SJSA1 (cell line): Measurements from ENCODE around the gene SAMD4A. TPM values are rescaled to one million over a fixed set of nuclear protein-coding genes. Genes with fewer than 3 reads are reported as not detected.
A peak's percentile ranks its signal among the peaks of the same experiment; 100 is the strongest.

Experiments used
- DNase-seq, 2 experiments: peaks; one replicate each; pipeline ENCODE4 v3.0.0-alpha.2; 2015 to 2020; ENCODE audit warnings: low spot score in 2 of 2, low read depth in 1 of 2
- H3K27ac ChIP-seq: fragments of 250-450 bp; sonication (Bioruptor Pico); 2 replicates; pipeline ENCODE4 v1.5.1; 2020; ENCODE audit warnings: mild to moderate bottlenecking, moderate library complexity
- H3K27me3 ChIP-seq: fragments of 250-450 bp; sonication (Bioruptor Pico); replicated peaks from 2 replicates; pipeline ENCODE4 v1.5.1; 2020; ENCODE audit warnings: mild to moderate bottlenecking, moderate library complexity
- H3K36me3 ChIP-seq: fragments of 250-450 bp; sonication (Bioruptor Pico); 2 replicates; pipeline ENCODE4 v1.5.1; 2020; ENCODE audit warnings: mild to moderate bottlenecking
- H3K4me1 ChIP-seq: fragments of 250-450 bp; sonication (Bioruptor Pico); replicated peaks from 2 replicates; pipeline ENCODE4 v1.6.1; 2021; ENCODE audit warnings: mild to moderate bottlenecking
- H3K4me3 ChIP-seq: fragments of 250-450 bp; sonication (Bioruptor Pico); 2 replicates; pipeline ENCODE4 v1.5.1; 2020; ENCODE audit warnings: mild to moderate bottlenecking
- H3K9me3 ChIP-seq: fragments of 250-450 bp; sonication (Bioruptor Pico); replicated peaks from 2 replicates; pipeline ENCODE4 v1.5.1; 2020; ENCODE audit warnings: mild to moderate bottlenecking
- total RNA-seq: library from RNA; depleted of rRNA; stranded (reverse); fragments of >200 nt; shearing (Covaris generic); gene quantifications from 2 replicates; pipeline ENCODE4 v1.2.3, GENCODE V29; 2014

Gene SAMD4A
- total RNA-seq, 1 experiment from 2014 or later = 31.6 TPM

DNA sequence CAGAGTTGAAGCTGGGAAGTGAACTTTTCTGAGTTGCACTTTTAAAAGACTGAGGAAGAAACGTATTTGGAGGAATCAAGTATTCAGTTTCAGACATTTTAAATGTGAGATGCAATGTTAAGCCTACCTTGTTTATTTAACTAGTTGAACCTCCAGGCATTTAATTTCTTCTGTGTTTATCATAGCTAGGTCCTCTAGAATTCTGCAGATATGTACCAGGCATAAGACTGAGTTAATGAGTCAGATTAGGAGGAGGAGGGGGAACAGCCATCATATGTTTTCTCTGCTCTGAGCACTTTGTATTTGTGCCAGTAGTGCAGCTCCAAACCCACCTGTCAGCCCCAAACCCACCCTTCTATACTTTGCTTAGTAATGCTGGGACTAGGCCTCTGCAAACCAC is 16.4 kb upstream of the SAMD4A start:
- Histone ChIP-seq H3K27me3 (no peaks in the 10 kb centered on the region), H3K36me3 (no peaks in the 10 kb centered on the region), H3K27ac (no peak overlapping the region), H3K9me3 (no peaks in the 10 kb centered on the region), H3K4me3 (no peak overlapping the region), H3K4me1 (peaks cover 10% of the 10 kb centered on the region)
- no peak for DNase-seq

DNA sequence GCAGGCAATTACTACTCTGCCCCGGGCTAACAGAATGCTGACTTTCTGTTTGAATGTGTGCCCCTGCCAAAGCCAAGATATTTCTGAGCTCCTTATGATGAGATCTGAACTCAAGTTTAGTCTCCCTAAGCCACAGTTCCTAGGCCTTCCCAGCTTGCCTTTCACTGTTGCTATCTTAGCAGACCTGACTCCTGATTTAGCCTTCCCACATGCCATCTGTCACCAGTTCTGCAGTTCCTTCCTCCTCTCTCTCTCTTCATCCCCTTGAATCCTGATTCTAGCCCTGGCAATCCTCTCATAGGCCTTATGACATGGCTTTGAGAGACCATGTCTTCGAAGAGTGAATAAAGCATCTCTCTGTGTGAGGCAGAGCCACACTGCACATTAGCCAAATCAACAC is 12.5 kb upstream of the SAMD4A start:
- DNase-seq = no peak
- peaks cover 10% of the 10 kb centered on the region for H3K4me1 ChIP-seq
- H3K27me3 ChIP-seq = no peaks in the 10 kb centered on the region
- no peak overlapping the region for H3K4me3 ChIP-seq
- H3K27ac ChIP-seq = no peak overlapping the region
- H3K36me3 ChIP-seq = no peaks in the 10 kb centered on the region
- no peaks in the 10 kb centered on the region for H3K9me3 ChIP-seq

DNA sequence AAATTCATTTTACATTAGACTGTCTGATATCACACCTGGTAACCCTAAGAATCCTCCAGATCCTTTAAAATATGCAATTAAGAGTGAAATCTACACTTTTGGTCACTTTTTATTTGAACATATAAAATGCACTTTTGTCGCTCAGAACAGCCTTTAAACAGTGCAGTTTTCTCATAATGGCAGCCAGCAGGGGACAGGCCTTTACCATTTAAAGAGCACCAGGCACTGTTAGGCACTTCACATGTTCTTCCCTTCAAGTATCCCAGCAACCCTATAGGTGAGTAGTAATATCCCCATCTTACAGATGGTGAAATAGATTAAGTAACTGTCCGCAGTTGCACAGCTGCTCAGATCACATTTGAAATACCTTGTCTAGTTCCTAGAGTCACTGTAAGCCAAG is 11.3 kb upstream of the SAMD4A start:
- Histone ChIP-seq H3K9me3 (no peaks in the 10 kb centered on the region), H3K36me3 (no peaks in the 10 kb centered on the region), H3K4me1 (peaks cover 2% of the 10 kb centered on the region; the same call in 1 of the 2 replicates), H3K27ac (no peak overlapping the region), H3K4me3 (no peak overlapping the region), H3K27me3 (no peaks in the 10 kb centered on the region)
- no peak for DNase-seq

DNA sequence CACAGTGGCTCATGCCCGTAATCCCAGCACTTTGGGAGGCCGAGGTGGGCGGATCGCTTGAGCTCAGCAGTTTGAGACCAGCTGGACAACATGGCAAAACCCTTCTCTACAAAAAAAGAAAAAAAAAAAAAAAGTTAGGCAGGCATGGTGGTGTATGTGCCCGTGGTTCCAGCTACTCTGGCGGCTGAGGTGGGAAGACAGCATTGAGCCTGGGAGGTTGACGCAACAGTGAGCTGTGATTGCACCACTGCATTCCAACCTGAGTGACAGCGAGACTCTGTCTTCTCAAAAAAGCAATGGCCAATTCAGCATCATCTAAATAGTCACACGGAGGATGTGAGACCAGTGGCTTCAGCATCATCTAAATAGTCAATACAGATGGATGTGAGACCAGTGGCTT is 10.4 kb upstream of the SAMD4A start:
- no peaks in the 10 kb centered on the region for H3K27me3 ChIP-seq
- H3K36me3 ChIP-seq = no peaks in the 10 kb centered on the region
- no peak overlapping the region for H3K4me3 ChIP-seq
- no peaks in the 10 kb centered on the region for H3K4me1 ChIP-seq
- H3K27ac ChIP-seq = no peak overlapping the region
- no peak for DNase-seq
- no peaks in the 10 kb centered on the region for H3K9me3 ChIP-seq

DNA sequence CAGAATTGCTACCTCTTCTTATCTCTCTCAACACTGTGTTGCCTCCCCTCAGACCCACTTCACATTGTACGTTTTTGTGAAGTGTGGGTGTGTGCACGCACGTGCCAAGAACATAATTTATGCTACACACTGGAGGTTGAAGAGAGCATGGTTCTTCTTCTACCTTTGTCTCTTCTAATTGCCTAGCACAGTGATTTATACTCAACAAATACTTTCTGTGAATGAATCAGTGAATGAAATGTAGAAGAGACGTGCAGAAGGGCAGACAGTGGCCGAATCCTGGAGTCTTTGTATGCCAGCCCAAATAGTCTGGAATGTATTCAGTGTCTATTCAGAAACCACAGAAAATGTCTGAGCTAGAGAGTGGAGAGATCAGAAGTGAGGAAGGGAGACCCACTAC is 4.6 kb upstream of the SAMD4A start:
- Histone ChIP-seq H3K27me3 (no peaks in the 10 kb centered on the region), H3K27ac (peak overlapping the region; percentile 5; the same call in 1 of the 2 replicates), H3K4me1 (peaks cover 30% of the 10 kb centered on the region), H3K9me3 (no peaks in the 10 kb centered on the region), H3K36me3 (peaks cover 9% of the 10 kb centered on the region), H3K4me3 (no peak overlapping the region)
- peak in 1 of 2 experiments; percentile 49 for DNase-seq

DNA sequence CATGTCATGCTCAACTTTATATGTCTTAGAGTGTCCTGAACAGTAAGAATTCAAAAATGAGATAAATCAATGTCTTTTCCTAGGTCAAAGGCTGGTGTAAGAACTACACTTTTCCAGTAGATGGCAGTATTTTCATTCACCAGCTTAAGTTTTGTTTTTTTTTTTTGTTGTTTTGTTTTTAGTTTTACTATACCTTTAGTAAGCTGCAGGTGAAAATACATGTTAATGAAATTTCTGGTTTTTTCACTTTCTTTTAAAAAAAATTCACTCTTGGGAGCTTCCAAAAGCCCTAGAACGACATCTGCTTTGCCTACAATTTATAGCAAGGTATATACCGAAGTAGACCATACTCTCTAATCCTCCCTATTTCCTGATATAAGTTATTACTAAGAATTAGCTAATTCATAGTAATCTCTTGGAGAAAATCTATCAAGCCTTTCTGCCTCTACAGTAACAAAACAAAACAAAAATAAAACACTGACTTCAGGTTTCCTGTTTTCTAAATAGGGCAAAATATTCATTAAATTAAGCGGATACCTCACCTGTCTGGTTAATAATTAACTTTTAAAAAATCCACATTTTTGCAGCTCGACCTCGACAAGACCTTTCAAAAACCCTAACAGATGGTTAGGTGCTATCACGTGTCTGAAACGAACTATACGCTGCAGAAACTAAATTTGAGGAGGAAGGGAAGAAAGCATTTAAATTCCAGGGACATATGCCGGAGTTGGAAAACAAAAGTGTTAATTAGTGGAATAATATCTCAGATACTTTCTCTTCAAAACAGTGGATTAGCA is 2.7 kb upstream of the SAMD4A start:
- Histone ChIP-seq H3K4me3 (peak overlapping the region; percentile 95), H3K4me1 (peaks cover 36% of the 10 kb centered on the region), H3K27me3 (no peaks in the 10 kb centered on the region), H3K9me3 (no peaks in the 10 kb centered on the region), H3K27ac (peak overlapping the region; percentile 95; the same call in 1 of the 2 replicates), H3K36me3 (peaks cover 17% of the 10 kb centered on the region)
- peak in 1 of 2 experiments; percentile 65 for DNase-seq

DNA sequence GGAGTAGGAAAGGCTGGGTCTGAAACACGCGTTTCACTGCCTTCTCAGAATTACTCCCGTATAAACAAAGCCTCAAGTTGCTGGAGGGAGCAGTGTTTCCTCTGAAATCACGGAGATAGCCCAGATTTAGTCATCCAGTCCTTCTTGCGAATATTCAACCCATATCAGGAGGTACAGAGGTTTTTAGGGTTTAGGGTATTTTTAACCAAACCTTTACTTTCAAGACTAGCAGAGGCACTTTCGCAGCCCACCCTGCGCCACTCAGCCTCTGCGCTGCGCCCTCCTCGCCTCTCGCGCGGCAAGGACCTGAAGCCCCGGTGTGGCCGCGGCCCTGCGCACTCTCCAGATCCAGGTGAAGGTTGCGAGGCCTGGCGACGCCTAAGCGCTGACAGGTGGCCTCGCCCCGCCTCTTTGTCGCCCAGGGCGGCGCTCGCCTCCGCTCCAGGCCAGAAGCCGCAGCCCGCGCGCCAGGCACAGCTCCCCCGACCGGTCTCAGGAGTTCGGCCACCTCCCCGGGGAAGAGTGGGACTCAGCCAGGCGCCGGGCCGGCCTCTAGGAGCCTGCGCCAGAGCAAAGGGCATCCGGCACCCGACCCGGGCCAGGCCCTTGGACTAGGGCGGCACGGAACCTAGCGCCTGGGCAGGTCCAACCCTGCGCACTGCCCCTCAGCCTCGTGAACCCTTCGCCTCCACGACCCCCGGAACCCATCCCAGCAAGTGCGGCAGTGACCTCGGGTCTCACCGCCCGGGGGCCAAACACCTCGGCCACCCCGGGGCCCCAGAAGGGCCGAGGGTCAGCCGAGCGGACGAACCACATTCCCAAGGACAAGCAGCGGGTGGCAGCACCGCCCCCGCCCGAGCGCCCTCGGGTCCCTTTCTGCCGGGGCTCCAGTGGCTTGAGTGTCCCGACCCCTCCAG is 1.8 kb upstream of the SAMD4A start:
- peak; percentile 51 to 78 for DNase-seq
- H3K27me3 ChIP-seq = no peaks in the 10 kb centered on the region
- H3K4me3 ChIP-seq = peak overlapping the region; percentile 95
- no peaks in the 10 kb centered on the region for H3K9me3 ChIP-seq
- peak overlapping the region; percentile 95 for H3K27ac ChIP-seq
- H3K36me3 ChIP-seq = peaks cover 26% of the 10 kb centered on the region
- H3K4me1 ChIP-seq = peaks cover 44% of the 10 kb centered on the region

DNA sequence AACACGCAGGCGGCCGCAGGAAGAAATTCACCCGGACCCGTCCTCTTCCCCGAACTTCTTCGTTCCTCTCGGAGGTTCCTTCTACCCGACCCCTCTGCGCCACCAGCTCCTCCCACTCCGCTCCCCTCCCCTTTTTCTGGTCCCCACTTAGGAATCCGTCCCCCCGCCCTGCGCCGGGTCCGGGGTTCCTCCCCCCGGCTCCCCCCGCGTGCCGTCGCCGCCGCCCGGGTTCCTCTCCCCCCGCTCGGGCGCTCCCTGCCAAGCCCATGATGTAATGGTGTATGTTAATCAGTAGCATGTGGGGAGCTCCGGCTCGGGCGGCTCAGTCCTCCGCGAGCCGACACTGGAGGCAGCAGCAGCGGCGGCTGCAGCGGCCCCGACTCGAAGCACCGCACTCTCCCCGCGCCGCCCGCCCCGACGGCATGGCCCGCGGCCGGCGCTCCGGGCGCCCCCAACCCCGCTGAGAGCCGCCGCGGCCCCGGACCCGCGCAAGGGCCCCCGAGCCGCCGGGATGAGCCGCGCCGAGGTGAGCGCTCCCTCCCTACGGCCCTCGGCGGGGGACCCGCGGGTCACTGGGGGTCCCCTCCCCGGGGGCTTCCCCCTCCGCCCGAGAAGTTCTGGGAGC is 1.0 kb upstream of the SAMD4A start:
- H3K27ac ChIP-seq = peak overlapping the region; percentile 95
- no peaks in the 10 kb centered on the region for H3K27me3 ChIP-seq
- H3K4me1 ChIP-seq = peaks cover 51% of the 10 kb centered on the region
- H3K36me3 ChIP-seq = peaks cover 30% of the 10 kb centered on the region
- no peaks in the 10 kb centered on the region for H3K9me3 ChIP-seq
- H3K4me3 ChIP-seq = peak overlapping the region; percentile 95
- DNase-seq = peak; percentile 78 to 91

DNA sequence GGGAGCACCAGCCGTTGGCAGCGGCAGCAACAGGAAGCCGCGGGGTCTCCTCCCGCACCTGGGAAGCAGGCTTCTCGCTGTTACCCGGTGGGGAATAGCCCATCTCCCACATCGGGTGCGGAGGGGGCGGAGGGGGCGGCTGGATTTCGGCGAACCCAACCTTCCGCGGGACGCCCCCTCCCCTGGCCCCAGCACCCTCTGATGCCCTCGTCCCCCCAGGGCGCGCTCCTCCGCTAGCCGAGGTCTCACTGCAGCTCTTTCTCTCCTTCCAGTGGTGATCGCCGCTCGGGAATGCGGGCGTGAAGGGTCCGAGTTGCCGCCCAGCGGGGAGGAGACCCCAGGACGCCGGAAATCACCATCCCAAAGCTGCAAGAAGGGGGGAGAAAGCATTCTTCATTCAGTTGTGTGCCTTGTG is 303 bp downstream of the SAMD4A start:
- no peaks in the 10 kb centered on the region for H3K27me3 ChIP-seq
- H3K36me3 ChIP-seq = peaks cover 43% of the 10 kb centered on the region
- peaks cover 56% of the 10 kb centered on the region for H3K4me1 ChIP-seq
- H3K27ac ChIP-seq = peak overlapping the region; percentile 95
- DNase-seq = peak; percentile 52 to 56
- peak overlapping the region; percentile 95 for H3K4me3 ChIP-seq
- peaks cover 6% of the 10 kb centered on the region for H3K9me3 ChIP-seq

DNA sequence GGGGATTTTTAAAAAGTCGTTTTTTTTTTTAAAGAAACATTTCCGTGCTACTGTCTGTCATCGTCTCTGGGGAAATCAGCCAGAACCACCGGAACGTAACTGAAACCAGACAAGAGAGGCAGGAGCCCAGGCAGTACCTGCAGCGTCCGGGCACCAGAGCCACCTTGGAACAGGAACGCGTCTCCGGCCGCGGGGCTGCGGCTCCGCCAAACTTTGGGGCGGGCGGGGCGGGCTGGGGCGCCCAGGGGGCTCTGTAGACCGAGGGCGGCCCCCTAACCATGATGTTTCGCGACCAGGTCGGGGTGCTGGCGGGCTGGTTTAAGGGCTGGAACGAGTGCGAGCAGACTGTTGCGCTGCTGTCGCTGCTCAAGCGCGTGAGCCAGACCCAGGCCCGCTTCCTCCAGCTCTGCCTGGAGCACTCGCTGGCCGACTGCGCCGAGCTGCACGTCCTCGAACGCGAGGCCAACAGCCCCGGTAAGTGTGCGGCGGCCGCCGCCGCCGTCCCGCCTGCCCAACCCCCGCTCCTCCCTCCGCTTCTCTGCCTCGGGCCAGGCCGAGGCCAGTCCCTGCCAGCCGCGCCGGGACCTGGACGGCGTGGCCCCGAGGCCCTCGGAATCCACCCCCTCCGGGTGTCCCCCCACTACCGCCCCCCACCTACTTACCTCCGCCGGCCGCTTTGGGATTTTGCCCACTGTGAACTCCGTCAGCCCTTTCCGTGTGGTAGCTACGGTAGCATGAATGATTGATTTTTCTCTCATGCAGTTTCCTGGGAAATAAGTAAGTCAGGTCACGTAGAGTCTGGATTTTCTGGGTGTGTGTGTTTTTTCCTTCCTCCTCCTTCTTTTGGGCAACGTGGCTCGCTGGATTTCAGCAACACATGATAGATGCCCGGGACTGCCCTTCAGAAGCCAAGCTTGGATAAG is 972 bp downstream of the SAMD4A start:
- peak in 1 of 2 experiments; percentile 44 for DNase-seq

DNA sequence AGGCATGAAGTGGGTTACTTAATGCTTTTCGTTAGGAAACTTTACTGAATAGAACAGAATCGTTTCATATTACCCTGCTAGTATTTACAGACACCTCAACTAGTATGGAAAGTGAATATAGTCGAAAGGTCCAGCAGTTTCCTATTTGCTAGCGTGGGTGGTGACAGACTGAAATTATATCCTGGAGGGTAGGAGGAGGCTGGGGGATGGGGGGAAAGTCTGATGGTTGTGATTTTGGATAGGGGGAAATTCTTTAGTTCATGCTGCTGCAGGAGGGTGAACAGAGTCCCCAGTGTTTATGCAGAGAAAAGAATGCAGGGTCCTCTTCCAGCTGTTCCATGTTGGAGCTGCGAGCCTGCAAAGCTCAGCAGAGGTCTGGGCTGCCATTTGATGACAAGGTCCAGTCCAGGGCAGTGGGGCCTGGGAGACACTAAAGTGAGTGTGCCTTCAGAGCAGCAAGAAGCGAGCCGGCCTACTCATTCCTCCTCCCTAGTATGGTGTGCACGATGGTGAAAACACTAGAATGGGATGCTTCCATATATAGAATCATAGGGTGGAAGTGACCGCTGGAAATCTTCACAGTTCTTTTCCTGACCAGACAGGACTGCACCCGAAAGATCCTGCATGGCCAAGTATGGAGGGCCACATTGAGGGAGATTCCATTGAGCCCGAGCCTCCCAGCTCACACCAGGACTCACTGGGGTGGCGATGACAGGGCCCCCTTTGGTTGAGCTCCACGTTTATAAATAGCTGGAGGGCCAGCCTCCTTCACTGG is 2.1 kb downstream of the SAMD4A start:
- Histone ChIP-seq H3K36me3 (peaks cover 61% of the 10 kb centered on the region), H3K4me3 (peak overlapping the region; percentile 95), H3K27me3 (no peaks in the 10 kb centered on the region), H3K4me1 (peaks cover 54% of the 10 kb centered on the region), H3K27ac (peak overlapping the region; percentile 93), H3K9me3 (peaks cover 9% of the 10 kb centered on the region)
- DNase-seq = peak in 1 of 2 experiments; percentile 52

More for the DNA sequence above, 972 bp downstream of the SAMD4A start:
- Histone ChIP-seq H3K4me1 (peaks cover 53% of the 10 kb centered on the region), H3K4me3 (peak overlapping the region; percentile 95), H3K27me3 (no peaks in the 10 kb centered on the region), H3K9me3 (peaks cover 9% of the 10 kb centered on the region), H3K27ac (peak overlapping the region; percentile 95), H3K36me3 (peaks cover 50% of the 10 kb centered on the region)

DNA sequence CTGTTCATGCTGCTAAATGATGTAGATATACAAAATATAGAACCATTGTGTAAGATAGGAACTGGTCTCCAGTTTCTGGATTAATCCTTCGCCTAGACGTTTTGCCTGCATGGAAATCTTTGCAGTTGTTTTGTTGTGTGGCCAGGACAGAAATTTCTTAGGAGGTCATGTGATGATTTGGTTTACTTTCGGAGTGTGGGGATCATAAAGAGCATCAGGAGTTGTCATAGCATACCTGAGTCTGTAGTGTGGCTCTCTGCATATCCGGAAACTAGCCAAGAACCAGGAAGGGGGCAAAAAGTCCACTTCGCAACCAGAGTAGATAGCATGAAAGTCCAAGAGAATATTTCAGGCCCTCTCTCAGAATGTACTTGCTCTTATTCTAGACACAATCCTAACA is 3.1 kb downstream of the SAMD4A start:
- no peak for DNase-seq
- Histone ChIP-seq H3K9me3 (peaks cover 9% of the 10 kb centered on the region), H3K27me3 (no peaks in the 10 kb centered on the region), H3K4me1 (peaks cover 43% of the 10 kb centered on the region), H3K4me3 (peak overlapping the region; percentile 95), H3K27ac (peak overlapping the region; percentile 93), H3K36me3 (peaks cover 69% of the 10 kb centered on the region)
